PC-9 (cell line): ENCODE results near the gene SLC7A14.

Experiments
- CTCF ChIP-seq: fragments of 200-600 bp; sonication (generic); conservative IDR thresholded peaks from 2 replicates; pipeline ENCODE4 v1.6.1; 2017; ENCODE audit warnings: mixed run types, antibody characterized with exemption, mild to moderate bottlenecking, moderate library complexity
- EZH2 ChIP-seq: fragments of 200-600 bp; sonication (generic); IDR thresholded peaks from 2 replicates; pipeline ENCODE4 v1.8.0; 2017; ENCODE audit warnings: antibody characterized with exemption, low read depth

- TF ChIP-seq CTCF (no peak), EZH2 (no peak)
Measured at GRCh38 chr3:170443457-170443856, 142.4 kb downstream of the SLC7A14 start.
